HG02885 (cell line): ENCODE results near the gene P4HB.

Experiments used
- ATAC-seq: cut with Tn5 transposase; IDR thresholded peaks from one replicate; pipeline ENCODE4 v1.9.1; 2021; ENCODE audit warnings: mild to moderate bottlenecking; ENCODE audit not compliant: unreplicated experiment, poor library complexity

The P4HB gene

DNA sequence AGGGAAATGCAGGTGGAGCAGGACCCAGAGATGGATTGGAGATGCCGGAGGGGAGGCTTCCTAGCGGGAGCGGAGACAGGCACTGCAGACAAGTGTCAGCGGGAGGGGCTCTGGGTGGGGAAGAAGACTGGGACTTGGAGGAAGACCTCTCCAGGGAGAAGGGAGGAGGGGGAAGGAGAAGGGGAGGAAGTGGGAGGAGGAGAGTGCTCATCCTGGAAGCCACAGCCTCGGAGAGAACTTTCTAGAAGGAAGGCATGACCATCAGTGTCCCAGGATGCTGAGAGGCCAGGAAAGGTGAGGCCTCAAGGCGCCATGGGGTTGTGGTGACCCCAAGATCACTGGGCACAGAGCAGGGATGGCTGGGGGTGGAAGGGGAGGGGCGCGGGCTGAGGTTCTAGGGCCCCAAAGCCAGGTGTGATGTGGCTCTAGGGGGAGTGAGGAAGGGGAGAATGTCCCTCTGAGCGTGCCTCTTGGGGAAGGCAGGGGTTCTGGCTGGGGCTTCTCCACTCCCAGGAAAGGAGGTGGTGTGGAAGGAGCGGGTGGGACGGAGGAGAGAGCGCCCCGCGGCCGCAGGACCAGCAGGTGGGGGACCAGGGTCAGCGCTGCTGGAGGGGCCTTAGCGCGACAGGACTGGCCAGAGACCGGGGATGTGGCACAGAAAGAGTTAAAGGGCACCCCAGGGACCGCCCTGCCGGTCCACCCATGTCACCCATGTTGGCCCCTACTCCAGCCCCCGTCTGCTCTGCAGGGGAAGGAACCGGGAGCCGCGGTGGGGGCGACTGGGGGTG is 57.3 kb downstream of the P4HB start:
- ATAC-seq, result no peak

DNA sequence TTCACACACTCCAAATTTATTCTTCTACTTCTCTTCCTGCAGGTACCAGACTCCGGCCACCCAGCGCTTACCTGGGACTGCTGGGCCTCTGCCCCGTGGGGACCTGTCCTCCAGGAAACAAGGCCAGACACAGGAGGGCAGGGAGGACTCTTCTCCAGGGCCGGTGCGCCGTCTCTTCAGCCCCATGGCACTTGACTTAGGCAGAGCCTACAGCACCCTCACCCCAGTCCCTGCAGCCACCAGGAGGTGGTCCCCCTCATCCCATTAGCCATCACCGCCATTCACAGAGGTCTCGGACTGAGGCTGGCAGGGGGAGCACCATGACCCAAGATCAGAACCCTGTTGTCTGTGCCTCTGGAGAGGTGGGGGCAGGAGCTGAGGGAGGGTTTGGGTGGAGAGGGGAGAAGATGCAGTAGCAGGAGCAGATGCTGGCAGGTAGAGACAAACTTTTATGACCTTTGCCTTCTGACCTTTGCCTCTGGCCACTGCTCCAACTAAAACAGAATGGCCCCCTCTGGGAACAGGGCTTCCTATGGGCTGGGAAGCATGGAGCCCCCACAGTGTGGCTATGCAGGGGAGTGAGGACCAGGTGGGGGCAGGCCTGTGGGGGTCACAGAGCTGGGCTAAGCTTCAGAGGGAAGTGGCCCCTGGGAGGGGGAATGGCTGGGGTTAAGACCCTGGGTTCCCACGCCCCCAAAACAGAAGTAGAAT is 58.1 kb downstream of the P4HB start:
- ATAC-seq, result no peak

DNA sequence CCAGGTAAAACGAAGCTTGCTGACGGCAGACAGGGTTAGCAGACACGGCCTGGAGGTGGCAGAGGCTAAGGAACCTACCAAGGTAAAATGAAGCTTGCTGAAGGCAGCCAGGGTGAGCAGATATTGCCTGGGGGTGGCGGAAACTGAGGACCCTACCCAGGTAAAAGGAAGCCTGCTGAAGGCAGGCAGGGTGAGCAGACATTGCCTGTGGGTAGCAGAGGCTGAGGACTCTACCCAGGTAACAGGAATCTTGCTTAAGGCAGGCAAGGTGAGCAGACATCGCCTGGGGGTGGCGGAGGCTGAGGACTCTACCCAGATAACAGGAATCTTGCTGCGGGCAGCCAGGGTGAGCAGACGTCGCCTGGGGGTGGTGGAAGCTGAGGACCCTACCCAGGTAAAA is 59.0 kb downstream of the P4HB start:
- no peak for ATAC-seq

DNA sequence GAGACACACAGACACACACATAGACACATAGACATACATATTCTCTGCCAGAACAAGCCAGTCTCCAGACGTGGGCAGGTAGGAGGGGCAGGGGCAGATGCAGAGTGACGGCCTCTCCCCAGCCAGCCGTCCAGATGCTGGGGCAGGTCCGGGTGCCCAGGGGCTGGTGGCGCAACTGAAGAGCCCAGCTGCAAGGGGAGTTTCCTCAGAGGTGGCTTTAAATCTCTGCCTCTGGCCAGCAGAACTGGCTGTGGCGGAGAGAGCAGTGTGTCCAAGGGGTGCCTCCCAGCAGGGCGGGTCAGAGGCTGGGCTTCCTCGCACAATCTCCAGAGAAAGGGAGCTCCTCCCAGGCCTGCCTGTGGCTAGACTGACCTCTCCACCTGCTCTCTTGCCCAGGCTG is 65.8 kb downstream of the P4HB start:
- no peak for ATAC-seq

DNA sequence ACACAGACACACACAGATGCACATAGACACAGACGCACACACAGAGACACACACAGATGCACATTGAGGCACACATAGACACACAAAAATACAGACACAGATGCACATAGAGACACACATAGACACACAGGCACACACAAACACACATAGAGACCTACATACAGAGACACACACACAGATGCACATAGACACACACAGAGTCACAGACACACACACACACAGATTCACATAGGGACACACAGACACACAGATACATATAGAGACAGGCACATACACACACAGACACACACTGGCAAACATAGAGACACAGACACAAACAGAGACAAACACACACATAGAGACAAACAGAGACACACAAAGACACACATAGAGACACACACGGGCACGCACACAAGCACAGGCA is 66.3 kb downstream of the P4HB start:
- no peak for ATAC-seq
